Glutamatergic neuron (in vitro differentiated cells): ENCODE data around the gene MLXIP. TPM values are rescaled to one million over a fixed set of nuclear protein-coding genes. Genes with fewer than 3 reads are reported as not detected.
A peak's percentile ranks its signal among the peaks of the same experiment; 100 is the strongest.

Experiments used
- DNase-seq: peaks from one replicate; pipeline ENCODE4 v3.0.0; 2022
- H3K27ac Mint-ChIP-seq: one replicate; pipeline ENCODE4 v1.8.0; 2020; ENCODE audit warnings: mild to moderate bottlenecking, mixed read lengths, inconsistent platforms; ENCODE audit not compliant: unreplicated experiment
- H3K27me3 Mint-ChIP-seq: one replicate; pipeline ENCODE4 v1.8.0; 2020; ENCODE audit warnings: mild to moderate bottlenecking, moderate library complexity, mixed read lengths, inconsistent platforms; ENCODE audit not compliant: unreplicated experiment
- H3K36me3 Mint-ChIP-seq: one replicate; pipeline ENCODE4 v1.8.0; 2020; ENCODE audit warnings: mild to moderate bottlenecking, mixed read lengths, inconsistent platforms; ENCODE audit not compliant: unreplicated experiment
- H3K4me1 Mint-ChIP-seq: one replicate; pipeline ENCODE4 v1.8.0; 2020; ENCODE audit warnings: mild to moderate bottlenecking, low read depth, mixed read lengths, inconsistent platforms; ENCODE audit not compliant: unreplicated experiment
- H3K4me3 Mint-ChIP-seq: one replicate; pipeline ENCODE4 v1.8.0; 2020; ENCODE audit warnings: mild to moderate bottlenecking, mixed read lengths, inconsistent platforms; ENCODE audit not compliant: unreplicated experiment
- H3K9me3 Mint-ChIP-seq: one replicate; pipeline ENCODE4 v1.8.0; 2020; ENCODE audit warnings: mild to moderate bottlenecking, moderate library complexity, mixed read lengths, inconsistent platforms; ENCODE audit not compliant: unreplicated experiment
- total RNA-seq: library from RNA; stranded (reverse); fragmentation: NEBNext Ultra II Directional; extraction: Animal tissue kit (Norgen Biotek cat#: 25700); gene quantifications from one replicate; pipeline ENCODE4 v1.2.1, GENCODE V29; 2021; ENCODE audit not compliant: unreplicated experiment
- TF ChIP-seq, protein P1 (sequence below): fragments of 200-600 bp; sonication (generic); IDR thresholded peaks from one replicate; pipeline ENCODE4 v1.5.0; 2021; ENCODE audit not compliant: partially characterized antibody, unreplicated experiment

MLXIP gene
- total RNA-seq, 1 donor from 2014 or later, result 120 TPM

GRCh38 chr12:122030424-122031035 is 48.0 kb upstream of the MLXIP start:
- DNase-seq, result no peak
- Mint-ChIP-seq H3K27ac (peak overlapping the region; percentile 66), H3K27me3 (peaks cover 8% of the 10 kb centered on the region), H3K4me1 (peaks cover 58% of the 10 kb centered on the region), H3K9me3 (peaks cover 9% of the 10 kb centered on the region), H3K36me3 (no peaks in the 10 kb centered on the region), H3K4me3 (no peak overlapping the region)
- TF ChIP-seq, protein P1, sequence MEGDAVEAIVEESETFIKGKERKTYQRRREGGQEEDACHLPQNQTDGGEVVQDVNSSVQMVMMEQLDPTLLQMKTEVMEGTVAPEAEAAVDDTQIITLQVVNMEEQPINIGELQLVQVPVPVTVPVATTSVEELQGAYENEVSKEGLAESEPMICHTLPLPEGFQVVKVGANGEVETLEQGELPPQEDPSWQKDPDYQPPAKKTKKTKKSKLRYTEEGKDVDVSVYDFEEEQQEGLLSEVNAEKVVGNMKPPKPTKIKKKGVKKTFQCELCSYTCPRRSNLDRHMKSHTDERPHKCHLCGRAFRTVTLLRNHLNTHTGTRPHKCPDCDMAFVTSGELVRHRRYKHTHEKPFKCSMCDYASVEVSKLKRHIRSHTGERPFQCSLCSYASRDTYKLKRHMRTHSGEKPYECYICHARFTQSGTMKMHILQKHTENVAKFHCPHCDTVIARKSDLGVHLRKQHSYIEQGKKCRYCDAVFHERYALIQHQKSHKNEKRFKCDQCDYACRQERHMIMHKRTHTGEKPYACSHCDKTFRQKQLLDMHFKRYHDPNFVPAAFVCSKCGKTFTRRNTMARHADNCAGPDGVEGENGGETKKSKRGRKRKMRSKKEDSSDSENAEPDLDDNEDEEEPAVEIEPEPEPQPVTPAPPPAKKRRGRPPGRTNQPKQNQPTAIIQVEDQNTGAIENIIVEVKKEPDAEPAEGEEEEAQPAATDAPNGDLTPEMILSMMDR, result no peak

GRCh38 chr12:122031342-122032216 is 47.0 kb upstream of the MLXIP start:
- Mint-ChIP-seq H3K27me3 (peaks cover 10% of the 10 kb centered on the region), H3K4me3 (peak overlapping the region; percentile 20), H3K9me3 (peaks cover 11% of the 10 kb centered on the region), H3K36me3 (no peaks in the 10 kb centered on the region), H3K4me1 (peaks cover 57% of the 10 kb centered on the region), H3K27ac (peak overlapping the region; percentile 76)
- TF ChIP-seq, protein P1, result peak; percentile 85
- peak; percentile 87 for DNase-seq

- DNase-seq, result no peak
Measured at GRCh38 chr12:122032580-122032979, 46.0 kb upstream of the MLXIP start.

GRCh38 chr12:122035292-122035691 is 43.3 kb upstream of the MLXIP start:
- TF ChIP-seq, protein P1, result no peak
- H3K36me3 Mint-ChIP-seq, result no peaks in the 10 kb centered on the region
- no peak overlapping the region for H3K27ac Mint-ChIP-seq
- no peak overlapping the region for H3K4me3 Mint-ChIP-seq
- peaks cover 7% of the 10 kb centered on the region for H3K27me3 Mint-ChIP-seq
- peaks cover 29% of the 10 kb centered on the region for H3K4me1 Mint-ChIP-seq
- no peak for DNase-seq
- H3K9me3 Mint-ChIP-seq, result peaks cover 8% of the 10 kb centered on the region

More at GRCh38 chr12:122032580-122032979, 46.0 kb upstream of the MLXIP start:
- peak overlapping the region; percentile 25 for H3K4me3 Mint-ChIP-seq
- TF ChIP-seq, protein P1, result no peak
- peaks cover 51% of the 10 kb centered on the region for H3K4me1 Mint-ChIP-seq
- peaks cover 9% of the 10 kb centered on the region for H3K9me3 Mint-ChIP-seq
- peak overlapping the region; percentile 59 for H3K27ac Mint-ChIP-seq
- H3K27me3 Mint-ChIP-seq, result peaks cover 7% of the 10 kb centered on the region
- no peaks in the 10 kb centered on the region for H3K36me3 Mint-ChIP-seq

DNA sequence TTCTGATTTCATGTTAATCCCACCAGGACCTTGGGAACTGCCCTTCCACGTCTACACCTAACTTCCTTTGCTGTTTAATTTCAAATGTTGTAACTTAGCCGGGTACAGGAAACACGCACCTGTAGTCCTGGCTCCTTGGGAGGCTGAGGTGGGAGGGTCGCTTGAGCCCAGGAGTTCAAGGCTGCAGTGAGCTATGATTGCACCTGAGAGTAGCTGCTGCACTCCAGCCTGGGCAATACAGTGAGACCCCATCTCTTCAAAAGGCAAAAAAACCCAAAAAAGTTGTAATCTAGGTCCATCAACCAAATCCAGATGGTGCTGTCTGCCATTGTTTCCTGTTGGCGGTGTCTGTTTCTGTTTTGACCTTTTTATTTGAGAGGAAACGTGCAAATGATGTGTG is 42.4 kb upstream of the MLXIP start:
- no peak for DNase-seq
- H3K4me1 Mint-ChIP-seq, result peaks cover 27% of the 10 kb centered on the region
- TF ChIP-seq, protein P1, result no peak
- peaks cover 10% of the 10 kb centered on the region for H3K27me3 Mint-ChIP-seq
- peak overlapping the region; percentile 28 for H3K27ac Mint-ChIP-seq
- no peak overlapping the region for H3K4me3 Mint-ChIP-seq
- H3K9me3 Mint-ChIP-seq, result peaks cover 5% of the 10 kb centered on the region
- H3K36me3 Mint-ChIP-seq, result peaks cover 4% of the 10 kb centered on the region
